Transverse colon (tissue), 3 donors: ENCODE data around the gene CASK.

Source experiments
- EP300 ChIP-seq: sonication (generic); formaldehyde crosslinking; IDR thresholded peaks from one replicate; pipeline ENCODE4 v1.6.1; 2017; ENCODE audit warnings: antibody characterized with exemption, low read depth
- TF ChIP-seq, protein P1 (sequence below), 5 experiments: fragments of 200-600 bp in 3 of 5; fragments of 450-650 bp in 2 of 5; sonication (generic) in 3 of 5; IDR thresholded peaks; 1 replicate in 2 of 5; 2 replicates in 3 of 5; pipeline ENCODE4 v1.5.1; 2016 to 2017; ENCODE audit warnings: antibody characterized with exemption in 5 of 5, inconsistent platforms in 3 of 5, mild to moderate bottlenecking in 2 of 5, moderate library complexity in 1 of 5

DNA sequence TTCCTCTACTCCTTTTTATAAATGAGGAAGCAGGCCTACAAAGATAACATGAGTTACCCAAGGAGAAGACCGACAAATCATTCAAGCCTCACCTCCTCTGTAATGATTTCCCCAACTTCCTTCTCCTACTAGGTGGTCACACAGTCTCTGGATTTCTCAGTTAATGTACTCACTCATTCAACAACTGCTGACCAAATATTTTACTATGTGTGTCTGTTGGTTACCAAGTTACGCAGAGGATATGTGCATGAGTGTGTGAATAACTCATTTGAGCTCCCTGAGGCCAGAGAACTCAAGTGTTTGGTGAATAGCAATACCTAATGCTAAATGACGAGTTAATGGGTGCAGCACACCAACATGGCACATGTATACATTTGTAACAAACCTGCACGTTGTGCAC is 10.4 kb downstream of the CASK start:
- TF ChIP-seq, protein P1, sequence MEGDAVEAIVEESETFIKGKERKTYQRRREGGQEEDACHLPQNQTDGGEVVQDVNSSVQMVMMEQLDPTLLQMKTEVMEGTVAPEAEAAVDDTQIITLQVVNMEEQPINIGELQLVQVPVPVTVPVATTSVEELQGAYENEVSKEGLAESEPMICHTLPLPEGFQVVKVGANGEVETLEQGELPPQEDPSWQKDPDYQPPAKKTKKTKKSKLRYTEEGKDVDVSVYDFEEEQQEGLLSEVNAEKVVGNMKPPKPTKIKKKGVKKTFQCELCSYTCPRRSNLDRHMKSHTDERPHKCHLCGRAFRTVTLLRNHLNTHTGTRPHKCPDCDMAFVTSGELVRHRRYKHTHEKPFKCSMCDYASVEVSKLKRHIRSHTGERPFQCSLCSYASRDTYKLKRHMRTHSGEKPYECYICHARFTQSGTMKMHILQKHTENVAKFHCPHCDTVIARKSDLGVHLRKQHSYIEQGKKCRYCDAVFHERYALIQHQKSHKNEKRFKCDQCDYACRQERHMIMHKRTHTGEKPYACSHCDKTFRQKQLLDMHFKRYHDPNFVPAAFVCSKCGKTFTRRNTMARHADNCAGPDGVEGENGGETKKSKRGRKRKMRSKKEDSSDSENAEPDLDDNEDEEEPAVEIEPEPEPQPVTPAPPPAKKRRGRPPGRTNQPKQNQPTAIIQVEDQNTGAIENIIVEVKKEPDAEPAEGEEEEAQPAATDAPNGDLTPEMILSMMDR (IDR thresholded peaks at IDR 0.05), result no peak
- TF ChIP-seq EP300, result no peak
